ENCODE results near the gene NDE1. TPM values are rescaled to one million over a fixed set of nuclear protein-coding genes. Genes with fewer than 3 reads are reported as not detected.

Gene NDE1, protein sequence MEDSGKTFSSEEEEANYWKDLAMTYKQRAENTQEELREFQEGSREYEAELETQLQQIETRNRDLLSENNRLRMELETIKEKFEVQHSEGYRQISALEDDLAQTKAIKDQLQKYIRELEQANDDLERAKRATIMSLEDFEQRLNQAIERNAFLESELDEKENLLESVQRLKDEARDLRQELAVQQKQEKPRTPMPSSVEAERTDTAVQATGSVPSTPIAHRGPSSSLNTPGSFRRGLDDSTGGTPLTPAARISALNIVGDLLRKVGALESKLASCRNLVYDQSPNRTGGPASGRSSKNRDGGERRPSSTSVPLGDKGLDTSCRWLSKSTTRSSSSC
- 41.0 and 53.1 TPM in 2 replicates for total RNA-seq

DNA sequence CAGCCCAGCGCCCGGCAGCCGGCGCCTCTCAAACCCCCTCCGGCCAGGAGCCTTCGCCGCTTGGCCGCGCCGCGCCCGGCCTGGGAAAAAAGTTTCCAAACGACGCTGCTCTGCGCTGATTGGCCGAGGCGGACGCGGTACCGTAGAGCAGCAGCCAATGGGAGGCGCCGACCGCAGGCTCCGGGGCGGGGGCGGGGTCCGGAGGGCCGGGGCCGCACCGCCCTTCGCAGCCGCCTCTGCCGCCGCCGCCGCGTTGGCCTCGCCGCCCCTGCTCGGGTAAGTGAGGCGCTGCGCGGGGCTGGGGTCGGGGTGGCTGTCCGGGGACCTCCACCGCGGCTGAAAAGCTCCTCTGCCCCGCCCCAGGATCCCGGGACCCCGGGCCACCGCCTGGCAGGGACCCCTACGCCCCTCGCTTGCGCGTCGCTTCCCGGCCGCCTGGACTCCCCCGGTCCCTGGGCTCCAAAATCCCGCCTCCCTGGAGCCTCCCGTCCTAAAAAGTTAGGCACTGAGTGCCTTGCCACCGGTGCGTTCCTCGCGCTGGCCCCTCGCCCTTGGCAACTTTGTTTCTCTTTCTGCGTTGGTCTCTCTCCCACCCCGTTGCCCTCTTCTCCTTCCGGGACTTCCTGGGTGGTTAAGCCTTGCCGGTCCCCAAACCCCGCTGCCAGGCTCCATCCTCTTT is at the start of gene NDE1:
TSS of gene NDE1 (plus strand) at position 227 of the 679 bp plus-strand sequence. CDS start 14,534 bp downstream, outside the sequence.

DNA sequence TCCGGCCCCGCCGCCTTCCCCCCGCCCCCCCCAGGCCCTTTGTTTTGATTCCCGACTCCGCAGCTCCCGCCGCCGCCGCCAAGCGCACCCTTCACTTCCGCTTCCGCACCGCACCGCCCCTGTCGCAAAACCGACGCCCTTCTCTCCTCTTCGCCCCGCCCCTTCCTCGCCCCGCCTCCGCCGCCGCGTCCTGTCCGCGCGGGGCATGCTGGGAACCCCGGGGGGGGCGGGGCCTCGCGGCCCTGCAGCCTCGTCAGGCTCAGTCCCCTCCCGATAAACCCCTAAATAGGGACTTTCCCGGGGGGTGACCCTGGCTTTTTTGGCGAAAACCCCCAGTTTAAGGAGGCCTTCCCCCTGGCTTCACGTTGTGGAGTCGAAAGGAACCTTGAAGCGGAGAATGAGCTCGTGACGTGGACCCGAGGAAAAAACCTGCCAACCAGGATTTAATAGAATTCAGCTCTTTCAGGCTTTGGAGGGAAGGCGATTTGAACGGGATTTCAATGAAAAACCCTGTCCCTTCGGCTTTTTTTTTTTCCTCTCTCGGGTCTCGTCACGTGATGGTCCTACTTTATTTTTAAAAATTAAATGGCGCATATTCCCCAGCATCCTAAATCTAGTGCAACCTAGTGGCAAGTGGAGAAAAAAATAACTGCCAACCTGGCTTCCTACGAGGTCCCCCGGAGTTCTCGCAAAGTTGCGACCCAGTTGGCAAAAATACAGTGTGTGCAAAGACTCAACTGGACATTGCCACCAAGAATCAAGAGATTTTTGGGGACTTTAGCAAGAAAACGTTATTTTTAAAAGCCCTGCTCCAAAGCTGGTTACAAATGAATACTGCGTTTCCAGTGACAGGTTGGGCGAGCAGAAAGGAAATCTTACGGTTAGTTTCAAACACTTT is 6.7 kb upstream of the NDE1 start, which contains the start of gene MARF1:
TSS of gene MARF1 (minus strand) at position 107 of the 898 bp plus-strand sequence. CDS start 3,921 bp downstream, outside the sequence.

Other genes with a start within 250 kb of the NDE1 start
- 11.8 and 14.9 TPM in 2 replicates for gene BMERB1, start 215.7 kb upstream of the NDE1 start, total RNA-seq
- 8.2 and 12.0 TPM in 2 replicates for gene MARF1, start 7.1 kb upstream of the NDE1 start, total RNA-seq
- under 0.01 and 0.07 TPM in 2 replicates for gene MYH11, start 206.8 kb downstream of the NDE1 start, total RNA-seq
- 27.3 and 36.9 TPM in 2 replicates for gene CEP20, start 238.4 kb downstream of the NDE1 start, total RNA-seq

Measured in mammary microvascular endothelial cell (primary cell).